Testis (tissue), 2 donors: ENCODE measurements around the gene TMEM169.

Experiments
- CTCF ChIP-seq, 3 experiments: fragments of 450-650 bp in 2 of 3; fragments of 200-600 bp in 1 of 3; sonication (generic) in 1 of 3; IDR thresholded peaks; one replicate each; pipeline ENCODE4 v1.5.1; 2016 to 2019; ENCODE audit warnings: antibody characterized with exemption in 3 of 3, mild to moderate bottlenecking in 2 of 3, moderate library complexity in 1 of 3
- POLR2A ChIP-seq: fragments of 450-650 bp; IDR thresholded peaks from one replicate; pipeline ENCODE4 v1.6.1; 2017; ENCODE audit warnings: antibody characterized with exemption, mild to moderate bottlenecking, moderate library complexity

GRCh38 chr2:216144372-216144771, 62.7 kb downstream of the TMEM169 start:
- no peak for TF ChIP-seq CTCF (IDR thresholded peaks at IDR 0.05)
- no peak for TF ChIP-seq POLR2A
